ENCODE data around the gene SFMBT2. TPM values are rescaled to one million over a fixed set of nuclear protein-coding genes. Genes with fewer than 3 reads are reported as not detected.
"Not testable (repeated sequence)": the region's sequence is repeated elsewhere in the genome, so short reads cannot be mapped to it uniquely, and the experiment has no call there.

The SFMBT2 gene
- polyA plus RNA-seq, 1 donor = 3.5 TPM

- Histone ChIP-seq H3K4me3 (ENCODE audit: low read length) (no peak overlapping the region), H3K4me1 (ENCODE audit: control insufficient read depth, insufficient read depth, low read length) (no peaks in the 10 kb centered on the region), H3K27me3 (ENCODE audit: control insufficient read depth, insufficient read depth, low read length) (peaks cover 6% of the 10 kb centered on the region), H3K9me3 (ENCODE audit: control insufficient read depth, low read depth, low read length) (no peaks in the 10 kb centered on the region), H3K36me3 (ENCODE audit: control insufficient read depth, insufficient read depth, low read length) (no peaks in the 10 kb centered on the region), H3K27ac (ENCODE audit: low read length) (no peak overlapping the region)
- no peak for DNase-seq
- WGBS (ENCODE audit: insufficient coverage, low lambda C conversion rate) = 100% methylated on average over 3 of the region's 6 CpGs
Measured at GRCh38 chr10:7401156-7401555, 9.7 kb downstream of the SFMBT2 start.

- H3K4me3 ChIP-seq (ENCODE audit: low read length) = no peak overlapping the region
- no peaks in the 10 kb centered on the region for H3K9me3 ChIP-seq (ENCODE audit: control insufficient read depth, low read depth, low read length)
- peaks cover 4% of the 10 kb centered on the region for H3K27me3 ChIP-seq (ENCODE audit: control insufficient read depth, insufficient read depth, low read length)
- no peak overlapping the region for H3K27ac ChIP-seq (ENCODE audit: low read length)
- H3K4me1 ChIP-seq (ENCODE audit: control insufficient read depth, insufficient read depth, low read length) = no peaks in the 10 kb centered on the region
- WGBS (ENCODE audit: insufficient coverage, low lambda C conversion rate) = no CpG with 5 or more reads among the region's 10 CpGs
- no peak for DNase-seq
- no peaks in the 10 kb centered on the region for H3K36me3 ChIP-seq (ENCODE audit: control insufficient read depth, insufficient read depth, low read length)
Measured at GRCh38 chr10:7400068-7400715, 10.6 kb downstream of the SFMBT2 start.

GRCh38 chr10:7399533-7399932 lies 11.3 kb downstream of the SFMBT2 start:
- Histone ChIP-seq H3K27ac (ENCODE audit: low read length) (no peak overlapping the region), H3K4me1 (ENCODE audit: control insufficient read depth, insufficient read depth, low read length) (no peaks in the 10 kb centered on the region), H3K36me3 (ENCODE audit: control insufficient read depth, insufficient read depth, low read length) (no peaks in the 10 kb centered on the region), H3K9me3 (ENCODE audit: control insufficient read depth, low read depth, low read length) (no peaks in the 10 kb centered on the region), H3K4me3 (ENCODE audit: low read length) (no peak overlapping the region), H3K27me3 (ENCODE audit: control insufficient read depth, insufficient read depth, low read length) (no peaks in the 10 kb centered on the region)
- no peak for DNase-seq
- WGBS (ENCODE audit: insufficient coverage, low lambda C conversion rate) = no CpG with 5 or more reads among the region's 3 CpGs

- H3K4me3 ChIP-seq (ENCODE audit: low read length) = no peak overlapping the region
- WGBS (ENCODE audit: insufficient coverage, low lambda C conversion rate) = 90% methylated on average over 2 of the region's 17 CpGs
Measured at GRCh38 chr10:7397049-7398035, 13.5 kb downstream of the SFMBT2 start.

GRCh38 chr10:7392301-7392700 lies 18.5 kb downstream of the SFMBT2 start:
- not testable (repeated sequence) for H3K27me3 ChIP-seq (ENCODE audit: control insufficient read depth, insufficient read depth, low read length); H3K4me3 ChIP-seq (ENCODE audit: low read length); H3K9me3 ChIP-seq (ENCODE audit: control insufficient read depth, low read depth, low read length); H3K27ac ChIP-seq (ENCODE audit: low read length); H3K36me3 ChIP-seq (ENCODE audit: control insufficient read depth, insufficient read depth, low read length); DNase-seq; H3K4me1 ChIP-seq (ENCODE audit: control insufficient read depth, insufficient read depth, low read length)
- WGBS (ENCODE audit: insufficient coverage, low lambda C conversion rate) = 96% methylated on average over 3 of the region's 5 CpGs

More at GRCh38 chr10:7397049-7398035, 13.5 kb downstream of the SFMBT2 start:
- no peak overlapping the region for H3K27ac ChIP-seq (ENCODE audit: low read length)
- no peaks in the 10 kb centered on the region for H3K27me3 ChIP-seq (ENCODE audit: control insufficient read depth, insufficient read depth, low read length)
- no peaks in the 10 kb centered on the region for H3K9me3 ChIP-seq (ENCODE audit: control insufficient read depth, low read depth, low read length)
- H3K36me3 ChIP-seq (ENCODE audit: control insufficient read depth, insufficient read depth, low read length) = no peaks in the 10 kb centered on the region
- no peak for DNase-seq
- no peaks in the 10 kb centered on the region for H3K4me1 ChIP-seq (ENCODE audit: control insufficient read depth, insufficient read depth, low read length)

GRCh38 chr10:7391748-7392147 lies 19.1 kb downstream of the SFMBT2 start:
- Histone ChIP-seq H3K9me3 (ENCODE audit: control insufficient read depth, low read depth, low read length) (no peaks in the 10 kb centered on the region), H3K27ac (ENCODE audit: low read length) (no peak overlapping the region), H3K36me3 (ENCODE audit: control insufficient read depth, insufficient read depth, low read length) (no peaks in the 10 kb centered on the region), H3K4me1 (ENCODE audit: control insufficient read depth, insufficient read depth, low read length) (no peaks in the 10 kb centered on the region), H3K27me3 (ENCODE audit: control insufficient read depth, insufficient read depth, low read length) (no peaks in the 10 kb centered on the region), H3K4me3 (ENCODE audit: low read length) (no peak overlapping the region)
- no peak for DNase-seq
- whole genome bisulfite sequencing (ENCODE audit: insufficient coverage, low lambda C conversion rate) = 93% methylated on average over 3 of the region's 6 CpGs

GRCh38 chr10:7390689-7391110 lies 20.1 kb downstream of the SFMBT2 start:
- H3K9me3 ChIP-seq (ENCODE audit: control insufficient read depth, low read depth, low read length); H3K4me1 ChIP-seq (ENCODE audit: control insufficient read depth, insufficient read depth, low read length); DNase-seq; H3K36me3 ChIP-seq (ENCODE audit: control insufficient read depth, insufficient read depth, low read length); H3K27me3 ChIP-seq (ENCODE audit: control insufficient read depth, insufficient read depth, low read length); H3K27ac ChIP-seq (ENCODE audit: low read length); H3K4me3 ChIP-seq (ENCODE audit: low read length): not testable (repeated sequence)
- WGBS (ENCODE audit: insufficient coverage, low lambda C conversion rate) = no CpG with 5 or more reads among the region's 6 CpGs

- no CpG with 5 or more reads among the region's 3 CpGs for WGBS (ENCODE audit: insufficient coverage, low lambda C conversion rate)
- H3K4me3 ChIP-seq (ENCODE audit: low read length) = no peak overlapping the region
- no peak overlapping the region for H3K27ac ChIP-seq (ENCODE audit: low read length)
- no peaks in the 10 kb centered on the region for H3K9me3 ChIP-seq (ENCODE audit: control insufficient read depth, low read depth, low read length)
- no peaks in the 10 kb centered on the region for H3K36me3 ChIP-seq (ENCODE audit: control insufficient read depth, insufficient read depth, low read length)
- H3K27me3 ChIP-seq (ENCODE audit: control insufficient read depth, insufficient read depth, low read length) = no peaks in the 10 kb centered on the region
- DNase-seq = no peak
- no peaks in the 10 kb centered on the region for H3K4me1 ChIP-seq (ENCODE audit: control insufficient read depth, insufficient read depth, low read length)
Measured at GRCh38 chr10:7389844-7390243, 21.0 kb downstream of the SFMBT2 start.

- H3K27ac ChIP-seq (ENCODE audit: low read length) = no peak overlapping the region
- H3K4me3 ChIP-seq (ENCODE audit: low read length) = no peak overlapping the region
- H3K4me1 ChIP-seq (ENCODE audit: control insufficient read depth, insufficient read depth, low read length) = no peaks in the 10 kb centered on the region
- no peaks in the 10 kb centered on the region for H3K27me3 ChIP-seq (ENCODE audit: control insufficient read depth, insufficient read depth, low read length)
- no peaks in the 10 kb centered on the region for H3K36me3 ChIP-seq (ENCODE audit: control insufficient read depth, insufficient read depth, low read length)
- no peak for DNase-seq
- 80% methylated on average over 1 of the region's 2 CpGs for WGBS (ENCODE audit: insufficient coverage, low lambda C conversion rate)
- H3K9me3 ChIP-seq (ENCODE audit: control insufficient read depth, low read depth, low read length) = no peaks in the 10 kb centered on the region
Measured at GRCh38 chr10:7389346-7389745, 21.5 kb downstream of the SFMBT2 start.

GRCh38 chr10:7388602-7389001 lies 22.2 kb downstream of the SFMBT2 start:
- H3K4me3 ChIP-seq (ENCODE audit: low read length) = no peak overlapping the region
- H3K9me3 ChIP-seq (ENCODE audit: control insufficient read depth, low read depth, low read length) = no peaks in the 10 kb centered on the region
- 100% methylated on average over 1 of the region's 4 CpGs for WGBS (ENCODE audit: insufficient coverage, low lambda C conversion rate)
- H3K36me3 ChIP-seq (ENCODE audit: control insufficient read depth, insufficient read depth, low read length) = no peaks in the 10 kb centered on the region
- no peak overlapping the region for H3K27ac ChIP-seq (ENCODE audit: low read length)
- DNase-seq = no peak
- no peaks in the 10 kb centered on the region for H3K4me1 ChIP-seq (ENCODE audit: control insufficient read depth, insufficient read depth, low read length)
- no peaks in the 10 kb centered on the region for H3K27me3 ChIP-seq (ENCODE audit: control insufficient read depth, insufficient read depth, low read length)
